Panc1 (cell line): ENCODE measurements around the gene FBLN2. TPM values are rescaled to one million over a fixed set of nuclear protein-coding genes. Genes with fewer than 3 reads are reported as not detected.

Experiments used
- ATAC-seq: fragments of 200-7000 bp; cut with Tn5 transposase; 2 replicates; pipeline ENCODE4 v1.9.1; 2020; ENCODE audit warnings: mild to moderate bottlenecking, moderate library complexity
- BruUV-seq: library from RNA; stranded (reverse); fragments of 400-500 nt; replicated peaks from 2 replicates; lab custom pipeline; 2021; lab: Mats Ljungman, UMichigan
- CTCF ChIA-PET: fragments of 300-600 bp; sonication (Branson Sonifier 250); formaldehyde crosslinking; loops from one replicate; lab custom pipeline; 2022; ENCODE audit warnings: antibody characterized with exemption; lab: Charles Lee
- POLR2A ChIA-PET: fragments of 300-600 bp; sonication (Branson Sonifier 250); formaldehyde crosslinking; loops from one replicate; lab custom pipeline; 2022; ENCODE audit warnings: antibody characterized with exemption; lab: Charles Lee
- DNase-seq: peaks from one replicate; pipeline ENCODE4 v3.0.0-alpha.2; 2010; ENCODE audit warnings: low read depth, low spot score
- H3K27ac ChIP-seq: 2 replicates; pipeline ENCODE4 v1.5.1; 2011; ENCODE audit warnings: mild to moderate bottlenecking, low read length, inconsistent platforms
- H3K27me3 ChIP-seq: fragments of 200-500 bp; sonication (Bioruptor generic); 2 replicates; pipeline ENCODE4 v1.6.0; 2014; ENCODE audit warnings: low read length, inconsistent platforms; ENCODE audit not compliant: control insufficient read depth, insufficient read depth
- H3K36me3 ChIP-seq: fragments of 200-500 bp; sonication (Bioruptor generic); 2 replicates; pipeline ENCODE4 v1.5.1; 2014; ENCODE audit warnings: inconsistent platforms, mild to moderate bottlenecking, low read length, moderate library complexity; ENCODE audit not compliant: control insufficient read depth, insufficient read depth
- H3K4me1 ChIP-seq: 2 replicates; pipeline ENCODE4 v1.5.1; 2011; ENCODE audit warnings: inconsistent platforms, mild to moderate bottlenecking, low read length, moderate library complexity; ENCODE audit not compliant: control insufficient read depth, insufficient read depth
- H3K4me3 ChIP-seq, 2 experiments: 2 replicates each; pipeline ENCODE4 v1.5.1; 2011 to 2012; ENCODE audit warnings: low read depth in 2 of 2, low read length in 2 of 2, mild to moderate bottlenecking in 2 of 2, inconsistent platforms in 1 of 2, moderate library complexity in 1 of 2
- H3K9me3 ChIP-seq: fragments of 200-500 bp; sonication (Bioruptor generic); 2 replicates; pipeline ENCODE4 v1.5.1; 2014; ENCODE audit warnings: low read depth, mild to moderate bottlenecking, inconsistent platforms, low read length, moderate library complexity; ENCODE audit not compliant: control insufficient read depth, insufficient read depth
- POLR2AphosphoS5 ChIP-seq: IDR thresholded peaks from 2 replicates; pipeline ENCODE4 v1.6.1; 2012; ENCODE audit warnings: mild to moderate bottlenecking, low read depth, low read length, moderate library complexity
- SIN3A ChIP-seq: IDR thresholded peaks from 2 replicates; pipeline ENCODE4 v1.6.1; 2012; ENCODE audit warnings: low read depth, mild to moderate bottlenecking, low read length, moderate library complexity, borderline replicate concordance; ENCODE audit not compliant: insufficient read depth
- TCF7L2 ChIP-seq: IDR thresholded peaks from 2 replicates; pipeline ENCODE4 v1.6.1; 2011; ENCODE audit warnings: mild to moderate bottlenecking, low read depth, low read length, inconsistent platforms
- in situ Hi-C: cut with HindIII; loops from 2 replicates; pipeline ENCODE4 v1.10.0; 2016; ENCODE audit warnings: low sequenced_read_pairs, low pct_unique_long_range_greater_than_20kb
- intact Hi-C: fragments of 100-400 bp; cut with micrococcal nuclease; formaldehyde crosslinking; loops from one replicate; pipeline ENCODE4 v1.10.0; 2022; ENCODE audit not compliant: unreplicated experiment
- total RNA-seq: library from RNA; stranded (reverse); gene quantifications from one replicate; pipeline ENCODE4 v1.2.1, GENCODE V29; 2021; ENCODE audit not compliant: unreplicated experiment
- TF ChIP-seq, protein P1 (sequence below), 2 experiments: IDR thresholded peaks; 2 replicates each; pipeline ENCODE4 v1.6.1; 2011 to 2012; ENCODE audit warnings: low read depth in 2 of 2, control low read depth in 1 of 2, low read length in 1 of 2, mild to moderate bottlenecking in 1 of 2, moderate library complexity in 1 of 2; ENCODE audit not compliant: insufficient read depth in 1 of 2
- TF ChIP-seq, protein P2 (sequence below): fragments of 450-650 bp; IDR thresholded peaks from 2 replicates; pipeline ENCODE4 v1.5.1; 2017; ENCODE audit warnings: mild to moderate bottlenecking

The FBLN2 gene
- total RNA-seq, 1 experiment from 2014 or later = 0.44 TPM

DNA sequence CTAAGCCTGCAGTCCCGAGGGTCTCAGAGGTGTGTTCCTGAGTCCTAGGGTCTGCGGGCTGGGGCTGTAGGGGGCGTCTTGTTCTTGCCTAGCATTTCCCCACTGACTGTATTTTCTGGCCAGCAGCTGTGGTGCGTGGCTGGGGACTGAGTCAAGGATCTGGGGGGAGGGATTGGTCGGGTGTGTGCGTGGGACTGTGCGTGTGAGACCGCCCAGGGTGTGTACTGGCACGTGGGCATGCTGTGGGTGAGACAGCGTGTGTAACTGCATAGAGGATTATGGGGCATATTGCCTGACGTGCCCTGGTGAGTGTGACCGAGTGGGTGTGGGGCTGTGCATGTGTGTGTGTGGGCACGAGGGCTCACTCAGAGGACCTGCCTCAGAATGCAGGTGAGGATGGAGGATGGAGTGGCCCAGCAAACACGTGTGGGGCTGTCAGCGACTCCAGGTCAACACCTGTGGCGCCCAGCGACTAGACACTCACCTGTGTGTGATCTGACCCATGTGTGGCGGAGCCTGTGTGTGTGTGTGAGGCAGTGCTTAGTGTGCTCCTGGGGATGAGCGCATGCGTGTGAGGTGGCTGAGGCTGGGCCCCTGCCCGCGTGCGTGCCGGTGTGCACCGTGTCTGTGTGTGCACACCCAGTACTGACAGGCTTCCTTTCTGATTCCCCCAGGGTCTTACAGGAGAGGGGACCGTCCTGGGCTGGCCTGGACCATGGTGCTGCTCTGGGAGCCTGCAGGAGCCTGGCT is 20.9 kb downstream of the FBLN2 start:
- ChIA-PET POLR2A (no interaction called here), CTCF (no interaction called here)
- Histone ChIP-seq H3K4me3 (no peak overlapping the region), H3K36me3 (no peaks in the 10 kb centered on the region), H3K4me1 (no peaks in the 10 kb centered on the region), H3K27me3 (no peaks in the 10 kb centered on the region), H3K27ac (no peak overlapping the region), H3K9me3 (no peaks in the 10 kb centered on the region)
- DNase-seq (no peak), ATAC-seq (no peak)
- BruUV-seq = no TSS peak
- TF ChIP-seq, protein P1, sequence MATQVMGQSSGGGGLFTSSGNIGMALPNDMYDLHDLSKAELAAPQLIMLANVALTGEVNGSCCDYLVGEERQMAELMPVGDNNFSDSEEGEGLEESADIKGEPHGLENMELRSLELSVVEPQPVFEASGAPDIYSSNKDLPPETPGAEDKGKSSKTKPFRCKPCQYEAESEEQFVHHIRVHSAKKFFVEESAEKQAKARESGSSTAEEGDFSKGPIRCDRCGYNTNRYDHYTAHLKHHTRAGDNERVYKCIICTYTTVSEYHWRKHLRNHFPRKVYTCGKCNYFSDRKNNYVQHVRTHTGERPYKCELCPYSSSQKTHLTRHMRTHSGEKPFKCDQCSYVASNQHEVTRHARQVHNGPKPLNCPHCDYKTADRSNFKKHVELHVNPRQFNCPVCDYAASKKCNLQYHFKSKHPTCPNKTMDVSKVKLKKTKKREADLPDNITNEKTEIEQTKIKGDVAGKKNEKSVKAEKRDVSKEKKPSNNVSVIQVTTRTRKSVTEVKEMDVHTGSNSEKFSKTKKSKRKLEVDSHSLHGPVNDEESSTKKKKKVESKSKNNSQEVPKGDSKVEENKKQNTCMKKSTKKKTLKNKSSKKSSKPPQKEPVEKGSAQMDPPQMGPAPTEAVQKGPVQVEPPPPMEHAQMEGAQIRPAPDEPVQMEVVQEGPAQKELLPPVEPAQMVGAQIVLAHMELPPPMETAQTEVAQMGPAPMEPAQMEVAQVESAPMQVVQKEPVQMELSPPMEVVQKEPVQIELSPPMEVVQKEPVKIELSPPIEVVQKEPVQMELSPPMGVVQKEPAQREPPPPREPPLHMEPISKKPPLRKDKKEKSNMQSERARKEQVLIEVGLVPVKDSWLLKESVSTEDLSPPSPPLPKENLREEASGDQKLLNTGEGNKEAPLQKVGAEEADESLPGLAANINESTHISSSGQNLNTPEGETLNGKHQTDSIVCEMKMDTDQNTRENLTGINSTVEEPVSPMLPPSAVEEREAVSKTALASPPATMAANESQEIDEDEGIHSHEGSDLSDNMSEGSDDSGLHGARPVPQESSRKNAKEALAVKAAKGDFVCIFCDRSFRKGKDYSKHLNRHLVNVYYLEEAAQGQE (IDR thresholded peaks at IDR 0.05; ENCODE audit: insufficient read depth in 1 of 2, low read depth in 2 of 2, low read length in 1 of 2) = no peak
- TF ChIP-seq POLR2AphosphoS5 (no peak), SIN3A (no peak), TCF7L2 (no peak)
- TF ChIP-seq, protein P2, sequence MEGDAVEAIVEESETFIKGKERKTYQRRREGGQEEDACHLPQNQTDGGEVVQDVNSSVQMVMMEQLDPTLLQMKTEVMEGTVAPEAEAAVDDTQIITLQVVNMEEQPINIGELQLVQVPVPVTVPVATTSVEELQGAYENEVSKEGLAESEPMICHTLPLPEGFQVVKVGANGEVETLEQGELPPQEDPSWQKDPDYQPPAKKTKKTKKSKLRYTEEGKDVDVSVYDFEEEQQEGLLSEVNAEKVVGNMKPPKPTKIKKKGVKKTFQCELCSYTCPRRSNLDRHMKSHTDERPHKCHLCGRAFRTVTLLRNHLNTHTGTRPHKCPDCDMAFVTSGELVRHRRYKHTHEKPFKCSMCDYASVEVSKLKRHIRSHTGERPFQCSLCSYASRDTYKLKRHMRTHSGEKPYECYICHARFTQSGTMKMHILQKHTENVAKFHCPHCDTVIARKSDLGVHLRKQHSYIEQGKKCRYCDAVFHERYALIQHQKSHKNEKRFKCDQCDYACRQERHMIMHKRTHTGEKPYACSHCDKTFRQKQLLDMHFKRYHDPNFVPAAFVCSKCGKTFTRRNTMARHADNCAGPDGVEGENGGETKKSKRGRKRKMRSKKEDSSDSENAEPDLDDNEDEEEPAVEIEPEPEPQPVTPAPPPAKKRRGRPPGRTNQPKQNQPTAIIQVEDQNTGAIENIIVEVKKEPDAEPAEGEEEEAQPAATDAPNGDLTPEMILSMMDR = no peak
- in situ Hi-C loops (no loop called here), intact Hi-C loops (no loop called here)

DNA sequence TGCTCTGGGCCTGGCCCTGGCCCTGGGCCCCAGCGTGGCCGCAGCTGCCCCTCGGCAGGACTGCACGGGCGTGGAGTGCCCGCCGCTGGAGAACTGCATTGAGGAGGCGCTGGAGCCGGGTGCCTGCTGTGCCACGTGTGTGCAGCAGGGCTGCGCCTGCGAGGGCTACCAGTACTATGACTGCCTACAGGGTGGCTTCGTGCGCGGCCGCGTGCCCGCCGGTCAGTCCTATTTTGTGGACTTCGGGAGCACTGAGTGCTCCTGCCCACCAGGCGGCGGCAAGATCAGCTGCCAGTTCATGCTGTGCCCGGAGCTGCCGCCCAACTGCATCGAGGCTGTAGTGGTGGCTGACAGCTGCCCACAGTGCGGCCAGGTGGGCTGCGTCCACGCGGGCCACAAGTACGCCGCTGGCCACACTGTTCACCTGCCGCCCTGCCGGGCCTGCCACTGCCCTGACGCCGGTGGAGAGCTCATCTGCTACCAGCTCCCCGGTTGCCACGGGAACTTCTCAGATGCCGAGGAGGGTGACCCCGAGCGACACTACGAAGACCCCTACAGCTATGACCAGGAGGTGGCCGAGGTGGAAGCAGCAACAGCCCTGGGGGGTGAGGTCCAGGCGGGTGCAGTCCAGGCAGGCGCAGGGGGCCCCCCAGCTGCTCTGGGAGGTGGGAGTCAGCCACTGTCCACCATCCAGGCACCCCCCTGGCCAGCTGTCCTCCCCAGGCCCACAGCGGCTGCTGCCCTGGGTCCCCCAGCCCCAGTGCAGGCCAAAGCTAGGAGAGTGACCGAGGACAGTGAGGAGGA is 21.7 kb downstream of the FBLN2 start:
- no TSS peak for BruUV-seq
- Histone ChIP-seq H3K9me3 (no peaks in the 10 kb centered on the region), H3K27me3 (no peaks in the 10 kb centered on the region), H3K4me3 (no peak overlapping the region), H3K4me1 (no peaks in the 10 kb centered on the region), H3K27ac (no peak overlapping the region), H3K36me3 (no peaks in the 10 kb centered on the region)
- ATAC-seq (peak; percentile 28; the same call in 1 of the 2 replicates), DNase-seq (no peak)
- ChIA-PET CTCF (no interaction called here), POLR2A (interaction anchor here (0.6 kb wide), 1 partner anchor 129 kb away, joined by 7 read pairs; no protein-coding TSS in a partner anchor)
- TF ChIP-seq TCF7L2 = no peak
- TF ChIP-seq, protein P1 (IDR thresholded peaks at IDR 0.05; ENCODE audit: insufficient read depth in 1 of 2, low read depth in 2 of 2, low read length in 1 of 2) = no peak
- no peak for TF ChIP-seq POLR2AphosphoS5
- no peak for TF ChIP-seq SIN3A
- TF ChIP-seq, protein P2 = no peak
- in situ Hi-C loops = no loop called here
- intact Hi-C loops = no loop called here
